AG09319 (cell line): ENCODE measurements around the gene PTPN1.
"Not testable (repeated sequence)": the region's sequence is repeated elsewhere in the genome, so short reads cannot be mapped to it uniquely, and the experiment has no call there.

Experiments
- DNase-seq: peaks from one replicate; pipeline ENCODE4 v3.0.0-alpha.2; 2010; ENCODE audit warnings: low read depth; ENCODE audit errors: extremely low read depth
- CTCF ChIP-seq: IDR thresholded peaks from 2 replicates; pipeline ENCODE4 v1.5.1; 2011; ENCODE audit warnings: low read depth, mild to moderate bottlenecking, inconsistent platforms, low read length, moderate library complexity

PTPN1 gene

GRCh38 chr20:50536333-50536732, 26.1 kb downstream of the PTPN1 start:
- no peak for TF ChIP-seq CTCF
- no peak for DNase-seq

GRCh38 chr20:50537546-50538201, 27.5 kb downstream of the PTPN1 start:
- no peak for TF ChIP-seq CTCF
- DNase-seq: no peak

- no peak for TF ChIP-seq CTCF
- DNase-seq: no peak
Observed at GRCh38 chr20:50538276-50538675, 28.1 kb downstream of the PTPN1 start.

DNA sequence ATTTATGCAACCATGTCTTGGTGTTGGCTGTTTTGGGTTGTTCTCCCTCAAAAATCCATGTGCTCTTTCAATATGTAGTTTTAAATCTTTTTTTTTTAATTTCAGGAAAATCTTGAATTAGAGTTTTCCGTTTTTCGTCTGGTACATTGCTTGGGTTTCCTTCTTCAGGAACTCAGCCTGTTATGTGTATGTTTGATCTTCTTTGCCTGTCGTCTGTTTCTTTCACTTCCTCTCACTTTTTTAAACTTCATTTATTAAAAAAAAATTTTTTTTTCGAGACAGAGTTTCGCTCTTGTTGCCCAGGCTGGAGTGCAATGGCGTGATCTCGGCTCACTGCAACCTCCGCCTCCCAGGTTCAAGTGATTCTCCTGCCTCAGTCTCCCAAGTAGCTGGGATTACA, 29.6 kb downstream of the PTPN1 start:
- DNase-seq: not testable (repeated sequence)

- DNase-seq: no peak
Observed at GRCh38 chr20:50540620-50541605, 30.7 kb downstream of the PTPN1 start.

DNA sequence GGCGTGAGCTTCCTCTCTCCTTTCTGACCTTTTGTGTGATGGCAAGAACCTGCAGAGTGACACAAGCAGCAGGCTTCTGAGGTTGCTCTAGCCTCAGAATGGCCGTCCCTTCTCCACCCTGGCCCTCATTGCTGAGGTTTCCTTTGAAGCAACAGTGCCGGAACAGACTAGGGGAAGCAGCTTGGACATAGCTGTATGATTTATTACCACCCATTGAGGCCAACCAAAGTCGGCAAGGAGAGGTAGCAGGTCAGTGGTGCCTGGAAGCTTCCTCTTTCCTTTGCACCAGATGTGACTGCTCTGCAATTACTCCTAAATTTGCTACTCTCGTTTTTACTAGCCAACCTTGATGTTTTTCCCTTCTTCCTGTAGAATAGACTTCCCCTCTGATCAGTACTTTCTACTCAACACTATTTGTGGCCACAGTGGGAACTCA, 31.4 kb downstream of the PTPN1 start:
- DNase-seq: no peak
- TF ChIP-seq CTCF: no peak

More at GRCh38 chr20:50540620-50541605, 30.7 kb downstream of the PTPN1 start:
- TF ChIP-seq CTCF: no peak

GRCh38 chr20:50543326-50543725, 33.1 kb downstream of the PTPN1 start:
- TF ChIP-seq CTCF: no peak
- DNase-seq: no peak
